ENCODE results near the gene EPHA1. TPM values are rescaled to one million over a fixed set of nuclear protein-coding genes. Genes with fewer than 3 reads are reported as not detected.

The EPHA1 gene
- total and polyA plus RNA-seq, 2 donors (not counting 3 experiments of a cell fraction or from before 2014, with no cell fraction given), result 0.07 TPM; not detected in 1

DNA sequence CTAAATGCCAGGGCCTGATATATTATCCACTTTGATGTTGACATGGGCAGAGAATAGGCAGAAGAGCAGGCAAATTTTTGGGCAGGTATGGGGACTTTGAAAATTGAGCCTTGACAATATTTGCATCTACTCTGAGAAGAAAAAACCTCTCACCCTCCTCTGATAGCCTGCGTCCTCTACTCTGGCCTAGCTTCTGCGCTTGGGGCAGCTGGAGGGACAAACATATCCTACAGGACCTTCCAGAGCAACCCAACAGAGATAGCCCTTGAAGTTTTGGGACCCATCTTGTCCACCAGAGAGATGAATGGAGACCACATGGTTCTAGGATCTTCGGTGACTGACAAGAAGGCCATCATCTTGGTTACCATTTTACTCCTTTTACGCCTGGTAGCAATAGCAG lies 34.5 kb upstream of the EPHA1 start, which contains the start of gene TAS2R60:
TSS of gene TAS2R60 (plus strand) at position 301 of the 400 bp plus-strand sequence. CDS start at position 301, 0 bp downstream.
- Histone ChIP-seq H2AFZ (ENCODE audit: low read depth, low read length) (no peak within 1 kb of the TSS), H3K79me2 (ENCODE audit: control insufficient read depth, insufficient read depth, low read length) (no peaks in the 10 kb centered on the region), H3K4me1 (ENCODE audit: control insufficient read depth, extremely low read depth, insufficient read depth, low read length) (peaks cover 10% of the 10 kb centered on the region), H3K27ac (ENCODE audit: insufficient read depth, low read depth, low read length) (no peak within 1 kb of the TSS), H3K4me2 (ENCODE audit: insufficient read depth, low read length) (no peak within 1 kb of the TSS), H3K9me1 (replicated peaks; ENCODE audit: control insufficient read depth, extremely low read depth, insufficient read depth, low read length) (no peaks in the 10 kb centered on the region), H3K4me3 (replicated peaks in 1 of 3; ENCODE audit: insufficient read depth in 1 of 3, low read depth in 1 of 3, low read length in 3 of 3) (no peak within 1 kb of the TSS), H3K27me3 (ENCODE audit: control insufficient read depth in 2 of 2, insufficient read depth in 2 of 2, low read length in 2 of 2) (peaks cover 0 to 2% of the 10 kb centered on the region in 2 experiments), H4K20me1 (replicated peaks; ENCODE audit: control insufficient read depth, extremely low read depth, insufficient read depth, low read length) (no peaks in the 10 kb centered on the region), H3K9ac (replicated peaks; ENCODE audit: extremely low read depth, insufficient read depth, low read length) (no peak within 1 kb of the TSS), H3K9me3 (replicated peaks; ENCODE audit: control insufficient read depth, insufficient read depth, low read length) (no peaks in the 10 kb centered on the region), H3K36me3 (ENCODE audit: control insufficient read depth in 2 of 2, extremely low read depth in 1 of 2, insufficient read depth in 2 of 2, low read length in 2 of 2) (no peaks in the 10 kb centered on the region)
- DNase-seq (ENCODE audit: low read depth, low spot score) (no peak), FAIRE-seq (no peak)
- no peak for TF ChIP-seq POLR2AphosphoS5 (IDR thresholded peaks at IDR 0.05; ENCODE audit: insufficient read depth, low read depth, low read length)
- TF ChIP-seq FOS (IDR thresholded peaks at IDR 0.05; ENCODE audit: borderline replicate concordance, insufficient read depth, low read length), result no peak
- TF ChIP-seq GATA2 (IDR thresholded peaks at IDR 0.05; ENCODE audit: insufficient read depth, insufficient read length, low read depth, low read length), result no peak
- TF ChIP-seq POLR2A (IDR thresholded peaks at IDR 0.05; ENCODE audit: low read depth, low read length), result no peak
- TF ChIP-seq MAX (IDR thresholded peaks at IDR 0.05; ENCODE audit: insufficient read depth, insufficient read length), result no peak
- no peak for TF ChIP-seq MYC (IDR thresholded peaks at IDR 0.05; ENCODE audit: low read depth, low read length)
- no peak for TF ChIP-seq CTCF (IDR thresholded peaks at IDR 0.05; ENCODE audit: extremely low read depth in 1 of 2, insufficient read depth in 1 of 2, low read depth in 1 of 2, low read length in 2 of 2)
- TF ChIP-seq EZH2 (IDR thresholded peaks at IDR 0.05; ENCODE audit: borderline replicate concordance, low read depth, low read length, severe bottlenecking), result no peak
- no peak for TF ChIP-seq JUN (IDR thresholded peaks at IDR 0.05; ENCODE audit: borderline replicate concordance, insufficient read depth, insufficient read length, low read depth)
- CTCF ChIA-PET, result interaction anchor here (0.9 kb wide), 1 partner anchor 29 kb away, joined by 3 read pairs; no protein-coding TSS in a partner anchor
- POLR2A ChIA-PET, result no interaction called here
- dilution Hi-C loops (cut with MboI; ENCODE audit: extremely low pct_ligation_motif_present, low sequenced_read_pairs) (no loop called here), intact Hi-C loops (cut with micrococcal nuclease) (no loop called here)
- BruUV-seq (replicated peaks), result no TSS peak

All from endothelial cell of umbilical vein (primary cell).